GM12801 (cell line): ENCODE results near the gene JPH2.

Experiments
- TF ChIP-seq, protein P1 (sequence below): IDR thresholded peaks from one replicate; pipeline ENCODE4 v1.5.1; 2011; ENCODE audit warnings: control low read depth; ENCODE audit not compliant: insufficient read length; ENCODE audit errors: extremely low read depth

Gene JPH2

DNA sequence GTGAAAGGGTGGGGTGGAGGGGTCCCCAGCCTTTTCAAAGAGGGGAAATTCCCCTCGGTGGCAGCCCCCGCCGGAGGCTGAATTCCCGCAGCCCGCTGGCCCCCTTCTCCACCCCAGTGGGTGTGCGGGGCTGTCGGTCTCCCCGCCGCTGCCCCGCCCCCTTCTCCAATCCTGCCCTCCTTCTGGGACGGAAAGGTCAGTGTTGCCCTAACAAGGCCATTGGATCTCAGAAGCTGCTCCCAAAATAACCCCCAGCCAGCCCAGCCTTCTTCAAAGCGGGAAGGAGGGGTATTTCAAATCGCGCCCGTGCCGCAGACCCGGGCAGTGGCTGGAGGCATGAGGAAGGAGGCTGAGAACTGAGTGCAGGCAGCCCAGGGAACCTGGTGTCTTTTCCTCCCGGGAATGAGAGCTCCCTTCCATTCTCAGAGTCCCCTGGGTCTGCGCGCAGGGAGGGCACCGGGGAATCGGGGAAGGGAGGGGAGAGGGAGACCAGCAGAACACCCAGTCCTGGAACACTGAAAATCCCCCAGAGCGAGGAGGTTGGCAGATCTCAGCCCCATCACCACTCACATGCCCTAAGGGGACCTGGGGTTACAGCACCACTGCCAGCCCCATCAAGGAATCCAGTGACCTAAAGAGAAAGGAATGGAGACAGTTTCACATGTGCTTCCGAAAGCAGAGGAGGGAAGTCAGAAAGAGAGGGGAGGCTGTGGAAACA lies at the start of gene JPH2:
TSS of gene JPH2 (minus strand) at position 135 of the 718 bp plus-strand sequence. CDS start 483 bp downstream, outside the sequence.
- TF ChIP-seq, protein P1, sequence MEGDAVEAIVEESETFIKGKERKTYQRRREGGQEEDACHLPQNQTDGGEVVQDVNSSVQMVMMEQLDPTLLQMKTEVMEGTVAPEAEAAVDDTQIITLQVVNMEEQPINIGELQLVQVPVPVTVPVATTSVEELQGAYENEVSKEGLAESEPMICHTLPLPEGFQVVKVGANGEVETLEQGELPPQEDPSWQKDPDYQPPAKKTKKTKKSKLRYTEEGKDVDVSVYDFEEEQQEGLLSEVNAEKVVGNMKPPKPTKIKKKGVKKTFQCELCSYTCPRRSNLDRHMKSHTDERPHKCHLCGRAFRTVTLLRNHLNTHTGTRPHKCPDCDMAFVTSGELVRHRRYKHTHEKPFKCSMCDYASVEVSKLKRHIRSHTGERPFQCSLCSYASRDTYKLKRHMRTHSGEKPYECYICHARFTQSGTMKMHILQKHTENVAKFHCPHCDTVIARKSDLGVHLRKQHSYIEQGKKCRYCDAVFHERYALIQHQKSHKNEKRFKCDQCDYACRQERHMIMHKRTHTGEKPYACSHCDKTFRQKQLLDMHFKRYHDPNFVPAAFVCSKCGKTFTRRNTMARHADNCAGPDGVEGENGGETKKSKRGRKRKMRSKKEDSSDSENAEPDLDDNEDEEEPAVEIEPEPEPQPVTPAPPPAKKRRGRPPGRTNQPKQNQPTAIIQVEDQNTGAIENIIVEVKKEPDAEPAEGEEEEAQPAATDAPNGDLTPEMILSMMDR, result no peak

DNA sequence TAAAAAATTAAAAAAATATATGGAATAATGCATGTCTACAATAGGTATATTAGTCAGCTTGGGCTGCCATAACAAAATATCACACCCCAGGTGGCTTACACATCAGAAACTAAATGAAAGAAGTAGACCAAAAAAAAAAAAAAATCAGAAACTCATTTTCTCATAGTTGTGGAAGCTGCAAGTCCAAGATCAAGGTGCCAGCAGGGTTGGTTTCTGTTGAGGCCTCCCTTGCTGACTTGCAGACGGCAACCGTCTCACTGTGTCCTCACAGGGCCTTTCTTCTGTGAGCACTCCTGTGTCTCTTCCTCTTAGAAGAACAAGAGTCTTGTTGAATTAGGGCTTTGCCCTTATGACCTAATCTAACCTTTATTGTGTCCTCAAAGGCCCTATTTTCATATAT lies 48.7 kb upstream of the JPH2 start:
- TF ChIP-seq, protein P1, result no peak

DNA sequence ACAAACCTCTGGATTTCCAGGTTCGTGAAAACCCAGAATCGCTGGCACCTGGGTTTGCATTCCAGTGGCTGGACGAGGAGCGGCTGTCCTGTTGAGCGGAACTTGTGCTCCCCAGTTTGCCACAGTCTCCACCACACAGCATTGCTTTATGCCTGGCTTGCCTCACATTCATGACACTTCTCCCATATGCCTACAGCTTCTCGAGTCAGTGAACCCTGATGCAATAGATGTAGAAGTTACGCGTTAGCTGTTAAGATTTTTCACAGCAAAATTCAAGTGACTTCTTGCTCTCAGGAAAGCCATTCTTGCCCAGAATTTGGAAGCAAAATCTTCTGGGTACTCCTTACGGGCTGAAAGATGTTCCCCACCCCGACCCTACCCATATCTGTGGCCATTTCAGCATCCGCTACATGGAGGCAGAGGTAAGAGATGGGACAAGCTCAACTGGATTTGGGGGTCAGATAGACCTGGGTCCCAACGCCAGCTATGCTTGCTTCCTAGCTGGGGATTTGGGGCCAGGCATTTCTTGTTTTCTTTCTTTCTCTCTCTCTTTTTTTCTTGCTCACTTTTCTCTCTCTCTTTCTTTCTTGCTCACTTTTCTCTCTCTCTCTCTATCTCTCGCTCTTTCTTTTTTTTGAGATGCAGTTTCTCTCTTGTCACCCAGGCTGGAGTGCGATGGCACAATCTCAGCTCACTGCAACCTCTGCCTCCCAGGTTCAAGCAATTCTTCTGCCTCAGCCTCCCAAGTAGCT lies 47.8 kb upstream of the JPH2 start:
- TF ChIP-seq, protein P1, result no peak

DNA sequence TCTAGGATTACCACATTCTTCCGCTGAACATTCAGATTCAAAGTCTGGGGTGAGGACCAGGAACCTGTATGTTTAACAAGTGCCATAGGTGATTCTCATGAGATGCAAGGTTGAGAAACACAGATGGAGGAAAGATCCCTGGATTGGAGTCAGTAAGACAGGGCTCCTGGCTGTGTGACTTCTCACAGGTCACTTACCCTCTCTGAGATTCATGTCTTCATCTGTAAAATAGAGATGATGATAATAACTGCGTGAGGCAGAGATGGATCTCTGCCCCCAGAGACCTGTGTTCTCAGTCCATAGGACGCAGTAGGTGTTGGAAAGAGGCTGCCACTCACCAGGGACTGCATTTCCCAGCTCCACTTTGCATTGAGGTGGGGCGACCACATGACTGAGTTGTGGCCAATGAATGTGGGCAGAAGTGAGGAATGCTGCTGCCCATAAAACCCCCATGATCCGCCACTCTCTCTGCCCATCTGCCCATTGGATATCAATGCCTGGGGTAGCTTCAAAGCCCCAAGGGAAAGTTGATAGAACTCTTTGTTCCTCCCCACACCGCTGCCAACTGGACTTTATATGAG lies 46.5 kb upstream of the JPH2 start:
- TF ChIP-seq, protein P1, result no peak

DNA sequence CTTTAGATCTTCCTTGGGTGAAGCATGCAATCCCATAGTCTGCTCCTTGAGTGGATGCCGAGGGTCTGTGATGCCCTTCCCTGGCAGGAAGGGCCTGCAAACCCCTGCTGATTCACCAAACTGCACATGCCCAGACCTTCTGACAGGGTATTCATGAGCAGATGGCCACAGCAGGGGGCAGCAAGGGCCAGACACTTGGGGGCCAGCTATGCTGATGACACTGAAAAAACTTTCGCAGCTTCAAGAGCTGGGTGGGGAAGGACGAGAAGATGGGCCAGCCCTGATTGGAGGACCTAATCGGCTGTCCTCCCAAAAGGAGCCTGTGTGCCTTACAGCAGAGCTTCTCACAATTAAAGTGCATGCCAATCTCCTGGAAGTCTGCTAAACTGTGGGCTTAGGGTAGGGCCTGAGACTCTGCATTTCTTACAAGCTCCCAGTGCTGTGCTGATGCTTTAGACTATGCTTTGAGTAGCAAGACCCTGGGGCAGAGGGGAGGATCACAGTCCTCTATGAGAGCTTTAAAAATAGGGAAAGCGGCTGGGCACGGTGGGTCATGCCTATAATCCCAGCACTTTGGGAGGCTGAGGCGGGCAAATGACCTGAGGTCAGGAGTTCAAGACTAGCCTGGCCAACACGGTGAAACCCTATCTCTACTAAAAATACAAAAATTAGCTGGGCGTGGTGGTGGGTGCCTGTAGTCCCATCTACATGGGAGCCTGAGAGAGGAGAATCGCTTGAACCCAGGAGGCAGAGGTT lies 44.9 kb upstream of the JPH2 start:
- TF ChIP-seq, protein P1, result no peak

DNA sequence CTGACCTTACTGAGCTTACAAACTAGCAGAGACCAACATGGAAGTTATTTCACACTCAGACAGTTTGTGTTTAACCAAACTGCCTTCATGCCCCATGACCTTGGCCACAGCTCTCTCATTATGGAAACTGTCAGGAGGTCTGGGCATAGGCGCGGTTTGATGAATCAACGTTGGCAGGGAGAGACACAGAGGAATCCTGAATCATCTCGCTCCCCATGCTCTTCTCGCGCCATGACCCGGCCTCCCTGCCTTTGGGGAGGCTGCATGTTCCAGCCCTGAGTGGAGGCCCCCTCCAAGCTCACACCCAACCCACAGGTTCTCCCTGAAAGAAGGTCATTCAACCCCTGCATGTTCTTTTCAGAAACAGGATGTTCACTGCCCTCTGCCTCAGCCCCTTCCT lies 44.2 kb upstream of the JPH2 start:
- TF ChIP-seq, protein P1, result no peak
